ENCODE results near the gene GCNT2.

DNA sequence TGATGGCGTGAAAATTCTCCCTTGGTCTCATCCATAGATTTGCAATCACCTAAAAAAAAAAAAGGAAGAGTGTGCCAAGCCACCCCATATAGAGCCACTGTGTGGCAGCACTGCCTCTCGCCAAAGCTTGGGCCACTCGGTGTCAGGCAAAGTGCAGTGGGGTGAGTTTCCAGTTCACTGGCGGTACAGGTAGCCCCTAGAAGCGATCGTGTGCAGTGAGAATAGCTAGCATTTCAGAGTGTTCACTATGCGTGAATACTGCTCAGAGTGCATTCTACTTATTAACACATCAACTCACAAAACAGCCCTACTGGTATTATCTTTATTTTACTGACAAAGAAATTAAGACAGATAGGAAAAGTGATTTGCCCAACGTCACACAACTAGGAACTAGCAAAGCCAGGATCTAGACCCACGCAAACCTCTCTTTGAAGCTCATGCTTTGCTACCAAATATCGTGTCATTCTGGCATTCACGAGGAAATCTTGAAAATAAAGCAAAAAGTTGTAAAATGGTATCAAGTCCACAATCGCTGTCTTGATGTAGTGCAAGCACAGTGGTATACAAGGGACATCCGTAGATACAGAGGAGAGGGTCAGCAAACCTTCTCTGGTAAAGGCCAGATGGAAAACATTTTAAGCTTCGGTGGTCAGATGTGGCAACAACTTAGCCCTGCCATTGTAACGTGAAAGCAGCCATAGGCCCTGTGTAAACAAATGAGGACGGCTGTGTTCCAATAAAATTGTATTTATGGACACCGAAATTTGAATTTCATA, 10.4 kb upstream of the GCNT2 start:
- TF ChIP-seq, protein P1, sequence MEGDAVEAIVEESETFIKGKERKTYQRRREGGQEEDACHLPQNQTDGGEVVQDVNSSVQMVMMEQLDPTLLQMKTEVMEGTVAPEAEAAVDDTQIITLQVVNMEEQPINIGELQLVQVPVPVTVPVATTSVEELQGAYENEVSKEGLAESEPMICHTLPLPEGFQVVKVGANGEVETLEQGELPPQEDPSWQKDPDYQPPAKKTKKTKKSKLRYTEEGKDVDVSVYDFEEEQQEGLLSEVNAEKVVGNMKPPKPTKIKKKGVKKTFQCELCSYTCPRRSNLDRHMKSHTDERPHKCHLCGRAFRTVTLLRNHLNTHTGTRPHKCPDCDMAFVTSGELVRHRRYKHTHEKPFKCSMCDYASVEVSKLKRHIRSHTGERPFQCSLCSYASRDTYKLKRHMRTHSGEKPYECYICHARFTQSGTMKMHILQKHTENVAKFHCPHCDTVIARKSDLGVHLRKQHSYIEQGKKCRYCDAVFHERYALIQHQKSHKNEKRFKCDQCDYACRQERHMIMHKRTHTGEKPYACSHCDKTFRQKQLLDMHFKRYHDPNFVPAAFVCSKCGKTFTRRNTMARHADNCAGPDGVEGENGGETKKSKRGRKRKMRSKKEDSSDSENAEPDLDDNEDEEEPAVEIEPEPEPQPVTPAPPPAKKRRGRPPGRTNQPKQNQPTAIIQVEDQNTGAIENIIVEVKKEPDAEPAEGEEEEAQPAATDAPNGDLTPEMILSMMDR (conservative IDR thresholded peaks at IDR 0.05 in 1 of 2, IDR thresholded peaks at IDR 0.05 in 1 of 2; ENCODE audit: extremely low read depth in 1 of 2, insufficient read depth in 1 of 2, low read depth in 1 of 2, low read length in 2 of 2): peak; percentile 84 to 86
- TF ChIP-seq EZH2 (IDR thresholded peaks at IDR 0.05; ENCODE audit: borderline replicate concordance, low read length): no peak

Data from mammary epithelial cell (primary cell).